CD4-positive, alpha-beta memory T cell (primary cell): ENCODE results near the gene UBL7. TPM values are rescaled to one million over a fixed set of nuclear protein-coding genes. Genes with fewer than 3 reads are reported as not detected.

Experiments
- CTCF ChIA-PET: fragments of 350-600 bp; sonication (Branson Sonifier 250); formaldehyde crosslinking; loops from one replicate; lab custom pipeline; 2021; ENCODE audit warnings: inconsistent platforms; ENCODE audit not compliant: partially characterized antibody; lab: Charles Lee
- POLR2A ChIA-PET: fragments of 350-600 bp; sonication (Branson Sonifier 250); formaldehyde crosslinking; loops from one replicate; lab custom pipeline; 2021; ENCODE audit not compliant: partially characterized antibody; lab: Charles Lee
- DNase-seq, 5 donors: peaks; one replicate each; pipeline versions ENCODE4 v3.0.0 to v3.0.0-alpha.2; 2020 to 2022; ENCODE audit warnings: mixed read lengths in 1 of 5
- H3K27ac ChIP-seq: one replicate; pipeline ENCODE4 v1.7.0; 2013; ENCODE audit warnings: low read depth, low read length
- H3K27me3 ChIP-seq: 2 replicates; pipeline ENCODE4 v1.7.0; 2013; ENCODE audit warnings: mild to moderate bottlenecking, low read length, moderate library complexity; ENCODE audit not compliant: insufficient read depth
- H3K36me3 ChIP-seq: 2 replicates; pipeline ENCODE4 v1.7.0; 2013; ENCODE audit warnings: mild to moderate bottlenecking, low read length, moderate library complexity; ENCODE audit not compliant: insufficient read depth
- H3K4me1 ChIP-seq: 2 replicates; pipeline ENCODE4 v1.7.0; 2013; ENCODE audit warnings: mild to moderate bottlenecking, low read length, moderate library complexity; ENCODE audit not compliant: insufficient read depth
- H3K4me3 ChIP-seq, 2 donors: one replicate each; pipeline ENCODE4 v1.7.0; 2013; ENCODE audit warnings: low read length in 2 of 2, mild to moderate bottlenecking in 1 of 2
- H3K9me3 ChIP-seq, 2 donors: one replicate each; pipeline ENCODE4 v1.7.0; 2013; ENCODE audit warnings: low read length in 2 of 2, control low read depth in 1 of 2; ENCODE audit not compliant: control insufficient read depth in 1 of 2
- H3K27ac Mint-ChIP-seq, 7 donors: one replicate each; pipeline ENCODE4 v1.8.0; 2020 to 2021; ENCODE audit warnings: mixed read lengths in 7 of 7, mild to moderate bottlenecking in 6 of 7, inconsistent platforms in 3 of 7, moderate library complexity in 3 of 7
- H3K27me3 Mint-ChIP-seq, 2 donors: one replicate each; pipeline ENCODE4 v1.8.0; 2020 to 2021; ENCODE audit warnings: mixed read lengths in 2 of 2
- H3K36me3 Mint-ChIP-seq, 2 donors: one replicate each; pipeline ENCODE4 v1.8.0; 2020 to 2021; ENCODE audit warnings: mixed read lengths in 2 of 2, inconsistent platforms in 1 of 2, mild to moderate bottlenecking in 1 of 2
- H3K4me1 Mint-ChIP-seq, 4 donors: one replicate each; pipeline ENCODE4 v1.8.0; 2020 to 2021; ENCODE audit warnings: mixed read lengths in 4 of 4, mild to moderate bottlenecking in 1 of 4
- H3K4me3 Mint-ChIP-seq, 8 donors: one replicate each; pipeline ENCODE4 v1.8.0; 2020 to 2021; ENCODE audit warnings: mixed read lengths in 8 of 8, mild to moderate bottlenecking in 7 of 8, moderate library complexity in 6 of 8, inconsistent platforms in 3 of 8
- H3K9me3 Mint-ChIP-seq, 8 donors: one replicate each; pipeline ENCODE4 v1.8.0; 2020 to 2021; ENCODE audit warnings: mixed read lengths in 8 of 8, mild to moderate bottlenecking in 5 of 8, inconsistent platforms in 3 of 8, moderate library complexity in 1 of 8
- intact Hi-C: fragments of 100-400 bp; cut with micrococcal nuclease; formaldehyde crosslinking; loops from one replicate; pipeline ENCODE4 v1.15.1; 2023
- polyA plus RNA-seq, 2 donors: library from polyadenylated mRNA; unstranded; fragments of 300-500 nt; fragmentation: Illumina TruSeq; gene quantifications; one replicate each; pipeline ENCODE4 v1.2.3, GENCODE V29; 2021
- total RNA-seq, 2 experiments: library from RNA; stranded (reverse); gene quantifications; one replicate each; pipeline ENCODE4 v1.2.3, GENCODE V29; 2021

UBL7 gene
- total and polyA plus RNA-seq, 4 experiments from 2014 or later, result 36.4 to 96.5 (median 66.5) TPM

DNA sequence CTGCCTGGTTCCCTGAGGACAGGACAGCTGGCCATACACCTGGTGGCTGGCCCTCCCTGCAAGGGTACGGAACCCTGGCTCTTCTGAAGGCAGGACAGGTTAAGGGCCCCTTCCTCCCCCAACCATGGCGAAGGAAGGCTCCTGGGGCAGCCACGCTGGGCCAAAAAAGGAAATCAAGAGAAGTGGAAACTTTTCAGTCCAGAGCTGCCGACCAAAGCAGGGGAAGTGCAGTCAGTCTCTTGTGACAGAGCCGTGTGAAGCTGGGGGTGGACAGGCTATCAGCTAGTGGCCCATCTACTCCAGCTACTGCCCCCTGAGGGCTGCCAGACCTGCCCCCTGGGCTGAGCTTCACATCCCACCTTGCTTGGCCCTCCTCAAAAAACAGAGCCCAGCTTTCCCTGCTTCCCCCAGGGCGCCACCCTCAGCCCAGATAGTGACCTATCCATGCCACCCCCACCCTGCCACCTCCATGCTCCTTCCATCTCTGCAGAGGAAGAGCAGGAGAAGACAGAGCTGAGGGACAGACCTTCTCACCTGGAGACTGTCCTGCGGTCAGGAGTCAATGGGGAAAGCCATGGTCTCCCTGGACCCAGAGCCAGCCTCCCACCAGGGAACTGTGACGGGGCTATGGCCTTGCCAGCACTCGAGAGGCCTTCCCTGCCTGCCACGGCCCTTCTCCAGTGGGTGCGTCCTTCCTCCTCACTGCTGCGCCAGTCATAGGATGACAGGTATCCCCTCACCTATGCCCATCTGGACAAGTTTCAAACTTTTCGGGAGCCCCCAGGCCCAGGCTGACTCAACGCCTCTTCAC, 31.8 kb downstream of the UBL7 start:
- no peak for DNase-seq
- Mint-ChIP-seq H3K36me3 (no peaks in the 10 kb centered on the region), H3K27me3 (peaks cover 2 to 3% of the 10 kb centered on the region in 2 donors), H3K4me1 (peaks cover 2 to 20% (median 9%) of the 10 kb centered on the region in 4 donors), H3K27ac (peak overlapping the region in 1 of 7 donors; percentile 65), H3K4me3 (no peak overlapping the region), H3K9me3 (no peaks in the 10 kb centered on the region)
- no peaks in the 10 kb centered on the region for H3K27me3 ChIP-seq
- H3K36me3 ChIP-seq, result no peaks in the 10 kb centered on the region
- no peak overlapping the region for H3K4me3 ChIP-seq
- H3K27ac ChIP-seq, result no peak overlapping the region
- CTCF ChIA-PET, result interaction anchor here (1.3 to 26.0 kb wide), 2 partner anchors 20 to 50 kb away, joined by 3 to 550 read pairs; no protein-coding TSS in a partner anchor
- peaks cover 9% of the 10 kb centered on the region for H3K4me1 ChIP-seq
- POLR2A ChIA-PET, result no interaction called here
- H3K9me3 ChIP-seq, result no peaks in the 10 kb centered on the region
- intact Hi-C loops, result no loop called here

DNA sequence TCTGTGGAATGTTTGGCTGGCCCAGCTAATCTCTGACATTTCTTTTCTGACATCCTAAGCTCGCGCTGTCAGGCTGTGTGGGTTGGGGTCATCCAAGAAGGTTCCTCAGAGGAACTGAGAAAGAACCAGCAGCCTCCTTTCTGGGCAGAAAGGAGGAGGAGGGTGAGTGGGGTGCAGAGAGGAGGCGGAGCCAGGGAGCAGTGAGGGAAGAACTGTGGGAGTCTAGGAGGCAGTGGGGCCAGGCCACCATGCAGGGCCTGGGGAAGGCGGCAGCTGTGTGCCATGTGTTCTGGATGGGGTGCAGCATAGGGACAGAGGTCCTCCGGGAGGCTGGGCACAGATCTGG, 32.5 kb downstream of the UBL7 start:
- Mint-ChIP-seq H3K4me1 (peaks cover 0 to 18% (median 7%) of the 10 kb centered on the region in 4 donors), H3K4me3 (no peak overlapping the region), H3K27ac (no peak overlapping the region), H3K36me3 (no peaks in the 10 kb centered on the region), H3K27me3 (peaks cover 2 to 3% of the 10 kb centered on the region in 2 donors), H3K9me3 (no peaks in the 10 kb centered on the region)
- no peak for DNase-seq
- Histone ChIP-seq H3K4me1 (peaks cover 6% of the 10 kb centered on the region), H3K4me3 (no peak overlapping the region), H3K9me3 (no peaks in the 10 kb centered on the region), H3K27ac (no peak overlapping the region), H3K36me3 (no peaks in the 10 kb centered on the region), H3K27me3 (no peaks in the 10 kb centered on the region)
- POLR2A ChIA-PET, result no interaction called here
- CTCF ChIA-PET, result interaction anchor here (26.0 kb wide), 1 partner anchor 49 kb away, joined by 550 read pairs; no protein-coding TSS in a partner anchor
- intact Hi-C loops, result no loop called here

GRCh38 chr15:74427607-74428441, 33.1 kb downstream of the UBL7 start:
- ChIA-PET CTCF (interaction anchor here (1.2 to 26.0 kb wide), 3 partner anchors 8 to 49 kb away, joined by 3 to 550 read pairs (median 3); no protein-coding TSS in a partner anchor), POLR2A (no interaction called here)
- Histone ChIP-seq H3K27me3 (no peaks in the 10 kb centered on the region), H3K4me1 (peaks cover 5% of the 10 kb centered on the region), H3K4me3 (no peak overlapping the region), H3K36me3 (no peaks in the 10 kb centered on the region), H3K9me3 (no peaks in the 10 kb centered on the region), H3K27ac (no peak overlapping the region)
- intact Hi-C loops, result no loop called here
- Mint-ChIP-seq H3K4me3 (no peak overlapping the region), H3K36me3 (no peaks in the 10 kb centered on the region), H3K27me3 (peaks cover 2 to 3% of the 10 kb centered on the region in 2 donors), H3K4me1 (peaks cover 0 to 18% (median 7%) of the 10 kb centered on the region in 4 donors), H3K27ac (peak overlapping the region in 1 of 7 donors; percentile 43), H3K9me3 (no peaks in the 10 kb centered on the region)
- no peak for DNase-seq

DNA sequence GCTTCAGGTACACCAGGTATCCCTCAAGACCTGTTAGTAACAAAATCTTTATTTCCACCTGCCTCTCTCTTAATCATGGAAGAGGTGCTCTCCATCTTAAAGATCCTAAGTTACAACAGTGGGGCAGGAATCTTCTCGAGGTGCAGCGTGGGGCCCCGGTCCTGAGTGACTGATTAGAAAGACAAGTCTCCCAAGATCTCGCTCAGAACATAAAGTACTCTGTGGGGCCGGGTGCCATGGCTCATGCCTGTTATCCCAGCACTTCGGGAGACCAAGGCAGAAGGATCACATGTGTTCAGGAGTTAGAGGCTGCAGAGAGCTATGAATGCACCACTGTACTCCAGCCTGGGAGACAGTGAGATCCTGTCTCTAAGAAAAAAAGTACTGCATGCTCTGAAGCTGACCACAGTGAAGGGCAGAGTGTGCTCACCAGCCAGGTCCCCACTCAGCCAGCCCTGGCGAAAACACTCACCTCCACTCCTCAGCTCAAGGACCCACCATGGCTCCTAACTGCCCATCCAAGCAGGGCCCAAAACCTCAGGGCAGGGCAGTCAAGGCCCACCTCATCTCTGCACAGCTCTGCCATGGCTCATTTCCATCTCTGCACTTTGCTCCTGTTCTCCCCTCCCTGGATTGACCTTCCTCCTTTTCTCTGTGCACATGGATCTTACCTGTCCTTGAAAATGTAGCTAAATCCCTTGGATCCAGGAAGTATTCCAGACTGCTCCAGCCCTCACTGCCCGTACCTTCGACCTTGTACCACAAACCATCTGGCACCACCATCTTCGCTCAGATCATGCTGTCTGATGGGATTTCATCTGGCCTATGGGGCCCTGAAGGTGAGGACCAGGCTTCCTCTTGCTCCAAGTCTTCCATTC, 34.3 kb downstream of the UBL7 start:
- Histone ChIP-seq H3K27ac (no peak overlapping the region), H3K4me1 (no peaks in the 10 kb centered on the region), H3K9me3 (no peaks in the 10 kb centered on the region), H3K4me3 (no peak overlapping the region), H3K36me3 (no peaks in the 10 kb centered on the region), H3K27me3 (no peaks in the 10 kb centered on the region)
- H3K27me3 Mint-ChIP-seq, result no peaks in the 10 kb centered on the region
- ChIA-PET CTCF (interaction anchor here (0.5 to 26.0 kb wide), 4 partner anchors 9 to 60 kb away, joined by 3 to 550 read pairs (median 3); no protein-coding TSS in a partner anchor), POLR2A (no interaction called here)
- DNase-seq, result no peak
- peak overlapping the region in 1 of 7 donors; percentile 67 for H3K27ac Mint-ChIP-seq
- H3K4me1 Mint-ChIP-seq, result peaks cover 0 to 7% (median 3%) of the 10 kb centered on the region in 4 donors
- no peaks in the 10 kb centered on the region for H3K36me3 Mint-ChIP-seq
- no peak overlapping the region for H3K4me3 Mint-ChIP-seq
- intact Hi-C loops, result no loop called here
- H3K9me3 Mint-ChIP-seq, result no peaks in the 10 kb centered on the region

DNA sequence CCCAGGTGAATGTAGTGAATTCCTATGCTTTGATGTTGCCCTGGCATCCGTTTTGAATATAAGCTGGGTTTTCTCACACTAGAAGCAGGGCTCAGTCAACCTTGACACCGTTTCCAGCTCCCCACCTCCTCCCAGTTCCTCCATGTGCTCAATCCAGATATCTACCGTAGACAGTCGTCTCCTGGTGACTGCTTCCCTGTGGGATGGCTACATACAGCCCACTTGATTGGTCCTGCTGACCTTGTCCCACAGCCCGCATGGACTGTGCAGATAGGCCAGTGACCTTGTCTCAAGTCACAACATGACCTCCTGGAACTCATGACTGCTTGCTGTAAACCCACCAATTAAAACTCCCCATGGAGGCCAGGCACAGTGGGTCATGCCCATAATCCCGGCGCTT, 35.3 kb downstream of the UBL7 start:
- no peaks in the 10 kb centered on the region for H3K36me3 Mint-ChIP-seq
- H3K27me3 ChIP-seq, result no peaks in the 10 kb centered on the region
- peak overlapping the region in 1 of 7 donors; percentile 70 for H3K27ac Mint-ChIP-seq
- intact Hi-C loops, result no loop called here
- ChIA-PET CTCF (no interaction called here), POLR2A (no interaction called here)
- H3K4me3 Mint-ChIP-seq, result no peak overlapping the region
- H3K27me3 Mint-ChIP-seq, result no peaks in the 10 kb centered on the region
- no peaks in the 10 kb centered on the region for H3K4me1 ChIP-seq
- no peak for DNase-seq
- H3K4me1 Mint-ChIP-seq, result no peaks in the 10 kb centered on the region
- H3K36me3 ChIP-seq, result no peaks in the 10 kb centered on the region
- H3K27ac ChIP-seq, result no peak overlapping the region
- H3K9me3 Mint-ChIP-seq, result no peaks in the 10 kb centered on the region
- no peak overlapping the region for H3K4me3 ChIP-seq
- no peaks in the 10 kb centered on the region for H3K9me3 ChIP-seq

- Mint-ChIP-seq H3K36me3 (no peaks in the 10 kb centered on the region), H3K27ac (peak overlapping the region in 1 of 7 donors; percentile 72), H3K4me1 (peaks cover 0 to under 1% (median 0%) of the 10 kb centered on the region in 4 donors), H3K9me3 (no peaks in the 10 kb centered on the region), H3K27me3 (no peaks in the 10 kb centered on the region), H3K4me3 (no peak overlapping the region)
- no peaks in the 10 kb centered on the region for H3K4me1 ChIP-seq
- CTCF ChIA-PET, result no interaction called here
- H3K27me3 ChIP-seq, result no peaks in the 10 kb centered on the region
- no peak overlapping the region for H3K27ac ChIP-seq
- H3K4me3 ChIP-seq, result no peak overlapping the region
- POLR2A ChIA-PET, result no interaction called here
- no peak for DNase-seq
- intact Hi-C loops, result no loop called here
- H3K36me3 ChIP-seq, result no peaks in the 10 kb centered on the region
- no peaks in the 10 kb centered on the region for H3K9me3 ChIP-seq
These were observed 35.9 kb downstream of the UBL7 start for GRCh38 chr15:74424901-74425528.
